ENCODE results near the gene ADAMTSL2.

- TF ChIP-seq CTCF (IDR thresholded peaks at IDR 0.05) (no peak), POLR2AphosphoS5 (IDR thresholded peaks at IDR 0.05) (no peak)
Measured at GRCh38 chr9:133522073-133522910, 12.2 kb upstream of the ADAMTSL2 start.
